HG03432 (cell line): ENCODE results near the gene CORO2A.
"Not testable (repeated sequence)": the region's sequence is repeated elsewhere in the genome, so short reads cannot be mapped to it uniquely, and the experiment has no call there.

Experiments used
- ATAC-seq: cut with Tn5 transposase; IDR thresholded peaks from one replicate; pipeline ENCODE4 v1.9.1; 2021; ENCODE audit warnings: mild to moderate bottlenecking, moderate library complexity; ENCODE audit not compliant: unreplicated experiment

The CORO2A gene

GRCh38 chr9:98174502-98174918 is 17.9 kb downstream of the CORO2A start:
- not testable (repeated sequence) for ATAC-seq

- ATAC-seq, result no peak
Measured at GRCh38 chr9:98173181-98173580, 19.3 kb downstream of the CORO2A start.

- ATAC-seq, result no peak
Measured at GRCh38 chr9:98172604-98173003, 19.8 kb downstream of the CORO2A start.

GRCh38 chr9:98171176-98171925 is 21.1 kb downstream of the CORO2A start:
- no peak for ATAC-seq

- ATAC-seq, result peak; percentile 100
Measured at GRCh38 chr9:98168941-98169488, 23.4 kb downstream of the CORO2A start.

GRCh38 chr9:98168153-98168780 is 24.2 kb downstream of the CORO2A start:
- no peak for ATAC-seq

GRCh38 chr9:98164912-98165311 is 27.5 kb downstream of the CORO2A start:
- ATAC-seq, result no peak

GRCh38 chr9:98162613-98163012 is 29.8 kb downstream of the CORO2A start:
- no peak for ATAC-seq

GRCh38 chr9:98161851-98162250 is 30.6 kb downstream of the CORO2A start:
- no peak for ATAC-seq

- ATAC-seq, result no peak
Measured at GRCh38 chr9:98159790-98160189, 32.6 kb downstream of the CORO2A start.

GRCh38 chr9:98159301-98159700 is 33.1 kb downstream of the CORO2A start:
- no peak for ATAC-seq

GRCh38 chr9:98158071-98158831 is 34.2 kb downstream of the CORO2A start:
- ATAC-seq, result no peak

GRCh38 chr9:98157372-98157771 is 35.1 kb downstream of the CORO2A start:
- no peak for ATAC-seq

GRCh38 chr9:98154678-98155077 is 37.8 kb downstream of the CORO2A start:
- no peak for ATAC-seq

- ATAC-seq, result no peak
Measured at GRCh38 chr9:98152526-98152925, 39.9 kb downstream of the CORO2A start.

- no peak for ATAC-seq
Measured at GRCh38 chr9:98150721-98151120, 41.7 kb downstream of the CORO2A start.

- ATAC-seq, result no peak
Measured at GRCh38 chr9:98150164-98150563, 42.3 kb downstream of the CORO2A start.

- no peak for ATAC-seq
Measured at GRCh38 chr9:98149422-98149821, 43.0 kb downstream of the CORO2A start.

- ATAC-seq, result no peak
Measured at GRCh38 chr9:98148486-98148885, 44.0 kb downstream of the CORO2A start.

GRCh38 chr9:98147582-98147981 is 44.9 kb downstream of the CORO2A start:
- peak; percentile 33 for ATAC-seq
